CD4-positive, alpha-beta T cell (primary cell): ENCODE results near the gene RYR2. TPM values are rescaled to one million over a fixed set of nuclear protein-coding genes. Genes with fewer than 3 reads are reported as not detected.

Experiments
- ATAC-seq: fragments of 200-7000 bp; cut with Tn5 transposase; one replicate; pipeline ENCODE4 v1.10.0; 2022; ENCODE audit warnings: mild to moderate bottlenecking; ENCODE audit not compliant: poor library complexity
- CTCF ChIA-PET: fragments of 350-600 bp; sonication (Branson Sonifier 250); formaldehyde crosslinking; loops from one replicate; lab custom pipeline; 2021; ENCODE audit warnings: antibody characterized with exemption, inconsistent platforms; lab: Charles Lee
- POLR2A ChIA-PET: fragments of 350-600 bp; sonication (Branson Sonifier 250); formaldehyde crosslinking; loops from one replicate; lab custom pipeline; 2021; ENCODE audit warnings: antibody characterized with exemption, inconsistent platforms; lab: Charles Lee
- DNase-seq, 14 experiments: peaks; one replicate each; pipeline ENCODE4 v3.0.0-alpha.2; 2013 to 2020; ENCODE audit warnings: mixed read lengths in 2 of 14
- H3K27ac ChIP-seq, 2 donors: one replicate each; pipeline versions ENCODE4 v1.5.1 to v1.7.0; 2013; ENCODE audit warnings: low read length in 2 of 2, low read depth in 1 of 2, mild to moderate bottlenecking in 1 of 2
- H3K27me3 ChIP-seq, 2 experiments: 1 replicate in 1 of 2; 2 replicates in 1 of 2; pipeline versions ENCODE4 v1.6.1 to v1.7.0; 2013; ENCODE audit warnings: low read length in 2 of 2, control low read depth in 1 of 2, mild to moderate bottlenecking in 1 of 2, moderate library complexity in 1 of 2; ENCODE audit not compliant: insufficient read depth in 2 of 2, control insufficient read depth in 1 of 2
- H3K36me3 ChIP-seq: one replicate; pipeline ENCODE4 v1.6.1; 2013; ENCODE audit warnings: low read length, control low read depth; ENCODE audit not compliant: insufficient read depth
- H3K4me1 ChIP-seq: one replicate; pipeline ENCODE4 v1.6.1; 2013; ENCODE audit warnings: low read length, control low read depth; ENCODE audit not compliant: insufficient read depth
- H3K4me3 ChIP-seq: one replicate; pipeline ENCODE4 v1.5.1; 2013; ENCODE audit warnings: mild to moderate bottlenecking, low read length, moderate library complexity
- H3K9me3 ChIP-seq, 2 experiments: 1 replicate in 1 of 2; 2 replicates in 1 of 2; pipeline versions ENCODE4 v1.6.1 to v1.7.0; 2013; ENCODE audit warnings: low read length in 2 of 2, mild to moderate bottlenecking in 2 of 2, control low read depth in 1 of 2, moderate library complexity in 1 of 2; ENCODE audit not compliant: control insufficient read depth in 1 of 2, insufficient read depth in 1 of 2
- H3K27ac Mint-ChIP-seq: one replicate; pipeline ENCODE4 v1.8.0; 2020; ENCODE audit warnings: mixed read lengths
- H3K27me3 Mint-ChIP-seq: one replicate; pipeline ENCODE4 v1.8.0; 2021; ENCODE audit warnings: mixed read lengths
- H3K36me3 Mint-ChIP-seq: one replicate; pipeline ENCODE4 v1.8.0; 2021; ENCODE audit warnings: low read depth, mixed read lengths
- H3K4me1 Mint-ChIP-seq: one replicate; pipeline ENCODE4 v1.8.0; 2021; ENCODE audit warnings: low read depth, mixed read lengths
- H3K4me3 Mint-ChIP-seq: one replicate; pipeline ENCODE4 v1.8.0; 2020; ENCODE audit warnings: mild to moderate bottlenecking, mixed read lengths
- H3K9me3 Mint-ChIP-seq: one replicate; pipeline ENCODE4 v1.8.0; 2020; ENCODE audit warnings: mixed read lengths
- CTCF ChIP-seq: fragments of 200-600 bp; IDR thresholded peaks from one replicate; pipeline ENCODE4 v1.8.0; 2022; ENCODE audit warnings: antibody characterized with exemption, mild to moderate bottlenecking
- intact Hi-C, 2 experiments: fragments of 100-400 bp; cut with DNase I in 1 of 2; cut with micrococcal nuclease in 1 of 2; formaldehyde crosslinking; loops; one replicate each; pipeline versions ENCODE4 v1.15.1 to v1.9.0; 2023 to 2025; cut with DNase I, micrococcal nuclease
- total RNA-seq, 174 experiments: library from RNA in 2 of 174; stranded (reverse) in 2 of 174; gene quantifications; one replicate each; pipeline ENCODE4 v1.2.3 and lab custom pipeline; 2021 to 2026

RYR2 gene
- total RNA-seq, 2 experiments from 2014 or later = not detected

- Histone ChIP-seq H3K36me3 (no peaks in the 10 kb centered on the region), H3K27me3 (no peaks in the 10 kb centered on the region), H3K4me3 (no peak overlapping the region), H3K4me1 (no peaks in the 10 kb centered on the region), H3K9me3 (no peaks in the 10 kb centered on the region), H3K27ac (no peak overlapping the region)
- TF ChIP-seq CTCF = no peak
- no peaks in the 10 kb centered on the region for H3K27me3 Mint-ChIP-seq
- CTCF ChIA-PET = no interaction called here
- POLR2A ChIA-PET = no interaction called here
- H3K27ac Mint-ChIP-seq = no peak overlapping the region
- peaks cover 4% of the 10 kb centered on the region for H3K9me3 Mint-ChIP-seq
- ATAC-seq = no peak
- no peak overlapping the region for H3K4me3 Mint-ChIP-seq
- H3K4me1 Mint-ChIP-seq = no peaks in the 10 kb centered on the region
- intact Hi-C loops = no loop called here
- no peaks in the 10 kb centered on the region for H3K36me3 Mint-ChIP-seq
- no peak for DNase-seq
Observed at GRCh38 chr1:237482777-237483176, 440.8 kb downstream of the RYR2 start.

- DNase-seq = no peak
Observed at GRCh38 chr1:237492359-237492758, 450.4 kb downstream of the RYR2 start.

GRCh38 chr1:237500566-237500965 lies 458.6 kb downstream of the RYR2 start:
- Histone ChIP-seq H3K36me3 (no peaks in the 10 kb centered on the region), H3K9me3 (no peaks in the 10 kb centered on the region), H3K4me3 (no peak overlapping the region), H3K27ac (no peak overlapping the region), H3K4me1 (no peaks in the 10 kb centered on the region), H3K27me3 (no peaks in the 10 kb centered on the region)
- H3K36me3 Mint-ChIP-seq = no peaks in the 10 kb centered on the region
- intact Hi-C loops = no loop called here
- POLR2A ChIA-PET = no interaction called here
- no peak overlapping the region for H3K4me3 Mint-ChIP-seq
- no peak for TF ChIP-seq CTCF
- CTCF ChIA-PET = no interaction called here
- H3K9me3 Mint-ChIP-seq = peaks cover 2% of the 10 kb centered on the region
- H3K4me1 Mint-ChIP-seq = no peaks in the 10 kb centered on the region
- H3K27ac Mint-ChIP-seq = no peak overlapping the region
- no peak for ATAC-seq
- H3K27me3 Mint-ChIP-seq = peaks cover 7% of the 10 kb centered on the region
- no peak for DNase-seq

More at GRCh38 chr1:237492359-237492758, 450.4 kb downstream of the RYR2 start:
- H3K36me3 ChIP-seq = no peaks in the 10 kb centered on the region
- no peaks in the 10 kb centered on the region for H3K4me1 ChIP-seq
- Mint-ChIP-seq H3K4me1 (no peaks in the 10 kb centered on the region), H3K36me3 (no peaks in the 10 kb centered on the region), H3K27me3 (peaks cover under 1% of the 10 kb centered on the region), H3K4me3 (no peak overlapping the region), H3K9me3 (no peaks in the 10 kb centered on the region), H3K27ac (no peak overlapping the region)
- ChIA-PET CTCF (no interaction called here), POLR2A (no interaction called here)
- ATAC-seq = no peak
- H3K9me3 ChIP-seq = peaks cover 0 to 4% of the 10 kb centered on the region in 2 experiments
- H3K4me3 ChIP-seq = no peak overlapping the region
- H3K27me3 ChIP-seq = no peaks in the 10 kb centered on the region
- no peak overlapping the region for H3K27ac ChIP-seq
- intact Hi-C loops = no loop called here
- no peak for TF ChIP-seq CTCF
